Jurkat, Clone E6-1 (cell line): ENCODE data around the gene CYB5R2. TPM values are rescaled to one million over a fixed set of nuclear protein-coding genes. Genes with fewer than 3 reads are reported as not detected.
A peak's percentile ranks its signal among the peaks of the same experiment; 100 is the strongest.

Source experiments
- DNase-seq: peaks from one replicate; pipeline ENCODE4 v3.0.0-alpha.2; 2011; ENCODE audit warnings: low read depth, low spot score
- H3K4me3 ChIP-seq: 2 replicates; pipeline ENCODE4 v1.5.1; 2011; ENCODE audit warnings: mild to moderate bottlenecking, low read length, control low read depth, moderate library complexity
- polyA plus RNA-seq: library from polyadenylated mRNA; unstranded; fragments of >200 nt; gene quantifications from one replicate; pipeline ENCODE4 v1.2.1, GENCODE V29; 2012; ENCODE audit warnings: missing spikeins; ENCODE audit not compliant: insufficient read length, insufficient read depth

Gene CYB5R2
- not detected for polyA plus RNA-seq

GRCh38 chr11:7672960-7673723, at the start of gene CYB5R2:
CYB5R2 (minus strand) TSS chr11:7673500; CDS start chr11:7672825, 675 bp downstream.
- no peak within 1 kb of the TSS for H3K4me3 ChIP-seq
- DNase-seq, result no peak

DNA sequence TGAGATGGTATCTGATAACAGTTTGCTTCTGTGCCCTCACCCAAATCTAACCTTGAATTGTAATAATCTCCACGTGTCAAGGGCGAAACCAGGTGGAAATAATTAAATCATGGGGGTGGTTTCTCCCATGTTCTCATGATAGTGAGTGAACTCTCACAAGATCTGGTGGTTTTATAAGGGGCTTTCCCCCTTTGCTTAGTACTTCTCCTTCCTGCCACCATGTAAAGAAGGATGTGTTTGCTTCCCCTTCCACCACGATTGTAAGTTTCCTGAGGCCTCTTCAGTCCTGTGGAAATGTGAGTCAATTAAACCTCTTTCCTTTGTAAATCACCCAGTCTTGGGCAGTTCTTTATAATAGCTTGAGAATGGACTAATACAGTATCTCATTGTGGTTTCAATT, 41.5 kb upstream of the CYB5R2 start:
- H3K4me3 ChIP-seq, result no peak overlapping the region
- DNase-seq, result no peak

DNA sequence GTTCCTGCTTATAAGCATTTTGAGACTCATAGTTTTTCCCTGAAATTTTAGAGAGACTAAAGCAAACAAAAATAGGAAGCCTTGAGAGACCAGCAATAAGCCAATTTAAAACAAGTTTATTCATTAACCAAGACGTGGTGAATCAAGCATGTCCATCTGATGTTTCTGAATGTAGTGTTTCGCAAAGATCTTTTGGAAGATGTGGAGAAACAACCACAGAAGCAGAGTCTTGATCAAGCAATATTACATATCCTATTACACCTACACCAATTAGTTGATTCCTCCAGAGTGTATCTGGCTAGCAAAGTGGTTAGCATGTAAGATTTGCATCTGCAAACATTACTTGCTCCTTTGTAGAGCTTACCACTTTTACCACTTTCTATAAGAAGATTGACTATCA, 33.1 kb upstream of the CYB5R2 start, which contains the start of gene OVCH2:
OVCH2 (minus strand) TSS at position 101 of the 400 bp plus-strand sequence; CDS start at position 18, 83 bp downstream.
- no peak for DNase-seq

GRCh38 chr11:7703740-7704139, 30.4 kb upstream of the CYB5R2 start:
- no peak for DNase-seq
- H3K4me3 ChIP-seq, result no peak overlapping the region

More for the DNA sequence above, 33.1 kb upstream of the CYB5R2 start, which contains the start of gene OVCH2:
- no peak within 1 kb of the TSS for H3K4me3 ChIP-seq

- H3K4me3 ChIP-seq, result no peak overlapping the region
- no peak for DNase-seq
Observed at GRCh38 chr11:7696424-7696823, 23.1 kb upstream of the CYB5R2 start.

DNA sequence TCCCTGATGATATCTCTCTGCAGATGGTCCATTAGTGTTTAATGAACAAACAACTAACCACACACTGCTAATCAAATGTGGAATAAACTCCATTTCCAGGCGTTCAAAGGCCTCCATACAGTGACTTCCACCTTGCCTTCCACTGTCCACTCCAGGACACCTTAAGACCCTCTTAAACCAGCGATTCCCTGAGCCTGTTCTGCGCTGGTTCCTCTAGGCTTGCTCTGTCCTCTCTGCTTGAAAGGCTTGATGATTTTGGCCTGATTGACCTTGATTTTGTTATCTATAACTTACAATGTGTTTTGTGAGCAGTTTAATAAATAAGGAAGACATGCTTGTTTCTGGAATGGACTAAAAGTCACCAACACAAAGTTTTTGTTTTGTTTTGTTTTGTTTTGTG, 20.9 kb upstream of the CYB5R2 start:
- H3K4me3 ChIP-seq, result no peak overlapping the region
- DNase-seq, result no peak

DNA sequence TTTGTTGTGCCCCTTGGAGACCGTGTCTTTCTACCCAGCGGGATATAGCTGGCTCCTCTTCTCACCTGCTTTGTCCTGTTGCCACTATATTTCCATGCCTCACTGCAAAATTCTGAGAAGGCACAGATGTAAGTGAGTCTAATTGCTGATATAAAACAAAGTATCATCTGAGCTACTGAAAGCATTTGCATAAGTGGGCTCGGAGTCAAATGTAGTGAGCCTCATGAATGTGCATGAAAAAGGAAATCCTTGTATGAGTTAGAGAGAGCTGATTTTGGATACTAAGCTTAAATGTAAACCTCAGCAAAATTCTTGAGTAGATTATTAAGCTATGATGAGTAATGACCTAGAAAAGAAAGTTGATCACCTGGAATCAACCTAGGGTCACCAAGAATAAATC, 19.1 kb upstream of the CYB5R2 start:
- H3K4me3 ChIP-seq, result no peak overlapping the region
- DNase-seq, result no peak

DNA sequence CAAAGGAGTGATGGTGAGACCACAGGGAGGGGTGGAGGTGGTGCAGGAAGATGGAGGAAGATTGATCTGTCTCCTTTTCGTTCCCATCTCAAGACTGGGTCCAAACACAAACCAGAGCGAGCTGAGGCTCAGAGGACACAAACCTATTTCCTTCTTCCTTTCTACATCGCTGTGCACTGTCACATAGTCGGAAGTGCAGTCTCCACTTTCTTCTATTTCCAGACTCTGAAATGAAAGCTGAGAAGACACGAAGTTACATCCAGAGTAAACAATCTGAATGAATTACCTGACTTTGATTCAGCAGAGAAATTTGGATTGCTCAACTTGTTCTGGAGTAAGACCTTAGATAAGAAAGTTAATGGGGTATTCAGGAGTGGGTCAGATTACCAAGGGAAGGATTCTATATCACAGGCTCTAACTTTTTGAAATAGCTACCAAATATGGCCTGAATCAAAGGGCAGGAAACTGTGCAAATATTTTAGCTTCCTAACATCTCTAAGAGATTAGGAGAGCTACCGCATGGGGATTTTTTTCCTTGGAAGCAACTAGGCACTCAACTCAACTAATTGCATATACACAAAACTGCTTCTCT, 18.6 kb upstream of the CYB5R2 start:
- H3K4me3 ChIP-seq, result no peak overlapping the region
- no peak for DNase-seq

DNA sequence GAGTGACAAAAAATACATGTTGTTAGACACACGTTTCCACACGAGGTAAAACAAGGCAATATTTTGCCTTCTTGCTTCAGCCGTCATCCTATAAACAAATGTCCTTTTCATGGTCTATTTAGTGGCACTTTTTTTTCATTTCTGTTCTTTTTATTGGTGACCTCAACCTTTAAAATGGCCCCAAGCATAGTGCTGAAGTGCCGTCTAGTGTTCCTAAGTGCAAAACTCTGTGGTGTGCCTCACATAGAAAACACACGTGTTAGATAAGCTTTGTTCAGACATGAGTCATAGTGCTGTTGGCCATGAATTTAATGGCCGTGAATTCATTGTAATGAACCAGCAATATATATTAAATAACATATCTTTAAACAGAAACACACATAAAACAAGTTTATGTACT, 17.3 kb upstream of the CYB5R2 start:
- H3K4me3 ChIP-seq, result no peak overlapping the region
- DNase-seq, result no peak

DNA sequence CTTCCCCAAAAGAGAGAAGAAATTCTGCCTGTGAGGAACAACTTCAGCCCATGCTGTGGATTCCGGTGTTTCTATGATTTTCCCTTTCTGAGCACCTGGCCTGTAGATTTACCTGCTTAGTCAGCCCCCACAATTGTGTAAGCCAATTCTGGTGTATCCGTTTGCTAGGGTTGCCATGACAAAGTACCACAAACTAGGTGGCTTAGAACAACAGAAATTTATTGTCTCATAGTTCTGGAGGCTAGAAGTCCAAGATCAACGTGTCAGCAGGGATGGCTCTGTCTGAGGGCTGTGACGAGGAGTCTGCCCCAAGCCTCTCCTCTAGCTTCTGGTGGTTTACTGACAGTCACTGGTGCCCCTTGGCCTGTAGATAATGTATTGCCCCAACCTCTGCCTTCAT, 15.9 kb upstream of the CYB5R2 start:
- no peak overlapping the region for H3K4me3 ChIP-seq
- DNase-seq, result no peak

DNA sequence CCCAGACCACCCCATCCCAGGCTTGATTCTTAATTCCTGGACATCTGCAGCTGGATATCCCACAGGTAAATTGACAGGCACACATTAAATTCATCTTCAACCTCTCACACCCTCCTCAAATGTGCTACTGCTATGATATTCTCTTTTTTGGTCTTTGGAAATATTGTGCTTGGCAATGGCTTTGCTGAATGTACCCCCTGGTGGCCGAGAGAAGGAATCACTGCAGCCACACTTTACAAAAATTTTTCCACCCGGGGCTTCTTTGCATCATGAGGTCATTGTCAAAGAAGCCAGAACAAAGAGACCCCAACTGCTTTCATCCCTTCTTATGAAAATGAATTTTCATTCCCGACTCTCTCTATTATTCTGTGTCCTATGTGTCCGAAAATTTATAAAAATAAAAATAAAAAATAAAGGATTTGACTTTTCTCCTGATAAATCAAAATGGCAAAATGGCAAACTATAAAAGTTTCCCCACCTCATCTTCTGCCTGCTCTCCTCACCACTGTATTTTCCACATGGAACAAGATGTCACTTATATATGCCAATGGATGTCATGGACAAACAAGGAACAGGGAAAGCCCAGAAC, 15.0 kb upstream of the CYB5R2 start:
- DNase-seq, result peak; percentile 10

DNA sequence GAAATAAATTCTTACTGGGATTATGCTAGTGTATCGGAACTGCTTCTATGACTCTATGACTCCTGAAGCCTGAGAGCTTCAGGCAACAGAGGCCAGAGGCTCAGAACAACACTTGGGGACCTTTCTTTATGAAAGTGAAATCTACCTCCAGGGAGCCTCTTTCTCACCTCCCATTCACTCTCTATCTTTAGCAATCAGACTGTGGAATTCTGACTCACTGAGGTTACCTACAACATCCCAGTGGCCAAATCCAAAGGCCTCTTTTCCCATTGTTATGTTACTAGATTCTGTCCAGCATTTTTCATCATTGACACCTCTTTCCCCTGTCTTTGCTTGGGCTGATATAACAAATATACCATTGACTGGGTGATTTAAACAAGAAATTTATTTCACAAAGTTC, 14.1 kb upstream of the CYB5R2 start:
- no peak overlapping the region for H3K4me3 ChIP-seq
- no peak for DNase-seq

More for the DNA sequence above, 15.0 kb upstream of the CYB5R2 start:
- no peak overlapping the region for H3K4me3 ChIP-seq

DNA sequence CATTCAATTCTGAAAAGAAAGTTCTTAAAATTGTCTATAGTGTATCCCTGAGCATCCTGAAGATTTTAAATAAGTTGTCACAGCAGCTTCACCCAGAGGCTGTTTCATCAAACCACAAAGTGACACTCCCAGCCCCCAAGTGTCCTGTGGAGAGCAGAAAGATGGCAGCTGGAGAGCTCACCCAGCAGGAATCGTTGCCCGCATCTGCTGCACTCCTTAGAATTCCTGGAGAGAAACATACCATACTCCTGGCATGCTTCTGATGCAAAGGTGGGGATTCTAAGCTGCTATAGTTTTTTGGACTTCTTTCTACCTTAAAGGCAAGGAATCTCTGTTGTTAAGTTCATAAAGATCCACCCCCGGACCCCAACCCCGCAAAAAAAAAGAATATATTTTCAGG, 13.5 kb upstream of the CYB5R2 start:
- no peak overlapping the region for H3K4me3 ChIP-seq
- no peak for DNase-seq

DNA sequence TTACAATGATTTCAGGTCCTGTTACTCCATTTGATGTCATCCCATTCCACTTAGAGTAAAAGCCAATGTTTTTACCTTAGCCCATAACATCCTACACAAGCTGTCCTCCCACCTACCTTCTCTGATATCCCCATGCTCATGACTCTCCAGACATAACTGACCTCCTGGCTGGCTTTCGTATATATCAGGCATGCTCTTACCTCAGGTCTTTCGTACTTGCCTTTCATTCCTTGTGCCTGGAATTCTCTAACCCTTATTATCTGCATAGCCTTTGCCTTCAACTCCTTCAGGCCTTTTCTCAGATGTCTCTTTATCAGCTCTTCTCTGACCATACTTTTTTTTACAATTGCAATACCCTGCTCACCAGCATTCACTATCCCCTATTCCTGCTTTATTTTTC, 10.3 kb upstream of the CYB5R2 start:
- no peak for DNase-seq
- no peak overlapping the region for H3K4me3 ChIP-seq

DNA sequence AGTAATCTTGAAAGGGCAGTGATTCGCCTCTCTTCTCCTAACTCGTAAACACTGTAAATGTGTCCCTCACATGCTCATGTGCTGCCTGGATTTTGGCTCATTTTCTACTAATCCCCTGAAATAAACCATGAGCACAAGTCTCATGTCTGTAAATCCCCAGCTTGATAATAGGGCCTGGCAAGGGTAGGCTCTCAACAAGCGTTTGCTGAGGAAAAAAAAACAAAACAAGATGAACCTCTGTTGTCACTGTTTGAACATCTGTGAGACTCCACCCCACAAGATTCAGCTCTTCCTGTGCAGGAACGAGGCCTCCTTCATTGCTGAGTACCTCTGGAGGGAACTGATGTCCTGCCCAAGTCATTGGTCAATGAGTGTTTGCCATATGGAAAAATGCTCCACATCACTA, 4.5 kb upstream of the CYB5R2 start:
- H3K4me3 ChIP-seq, result no peak overlapping the region
- no peak for DNase-seq

DNA sequence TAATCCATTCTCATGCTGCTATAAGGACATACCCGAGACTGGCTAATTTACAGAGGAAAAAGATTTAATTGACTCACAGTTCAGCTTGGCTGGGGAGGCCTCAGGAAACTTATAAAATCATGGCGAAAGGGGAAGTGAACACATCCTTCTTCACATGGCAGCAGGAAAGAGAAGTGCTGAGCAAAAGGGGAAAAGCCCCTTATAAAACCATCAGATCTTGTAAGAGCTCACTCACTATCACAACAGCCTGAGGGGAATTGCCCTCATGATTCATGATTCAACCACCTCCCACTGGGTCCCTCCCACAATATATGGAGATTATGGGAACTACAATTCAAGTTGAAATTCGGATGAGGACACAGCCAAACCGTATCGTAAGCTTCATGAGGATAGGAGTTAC, 3.8 kb upstream of the CYB5R2 start:
- no peak overlapping the region for H3K4me3 ChIP-seq
- no peak for DNase-seq

- no peak overlapping the region for H3K4me3 ChIP-seq
- DNase-seq, result no peak
Observed at GRCh38 chr11:7675631-7676030, 2.3 kb upstream of the CYB5R2 start.

- no peak overlapping the region for H3K4me3 ChIP-seq
Observed at GRCh38 chr11:7673724-7674434, 579 bp upstream of the CYB5R2 start.

GRCh38 chr11:7672276-7672959, 882 bp downstream of the CYB5R2 start:
- H3K4me3 ChIP-seq, result no peak overlapping the region
- DNase-seq, result no peak

More at GRCh38 chr11:7673724-7674434, 579 bp upstream of the CYB5R2 start:
- DNase-seq, result no peak
